NCI-H69 (cell line): Measurements from ENCODE around the gene MAPK4.
"Not testable (repeated sequence)": the region's sequence is repeated elsewhere in the genome, so short reads cannot be mapped to it uniquely, and the experiment has no call there.

Source experiments
- DNase-seq: peaks from one replicate; lab custom pipeline; 2025; lab: John Stamatoyannopoulos, UW

MAPK4 gene

GRCh38 chr18:50578030-50578429, 18.1 kb downstream of the MAPK4 start:
- peak; percentile 67 for DNase-seq

DNA sequence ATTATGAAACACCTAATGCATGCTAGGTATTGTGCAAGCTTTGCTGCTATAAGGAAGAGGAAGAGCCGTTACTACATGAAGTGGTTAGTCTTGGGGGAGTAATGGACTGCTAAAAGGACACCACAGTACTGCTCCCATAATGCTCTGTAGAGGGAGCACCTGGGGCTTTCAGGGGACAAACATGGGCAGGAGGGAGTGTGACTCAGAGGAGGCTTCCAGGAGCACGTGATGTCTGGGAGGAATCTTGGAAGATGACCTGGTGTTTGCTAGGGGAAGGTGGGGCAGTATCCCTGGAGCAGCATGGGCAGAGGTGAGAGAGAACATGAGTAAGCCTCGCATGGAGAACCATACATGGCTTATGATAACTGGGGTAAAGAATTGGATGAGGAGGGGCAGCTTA, 18.8 kb downstream of the MAPK4 start:
- DNase-seq = no peak

DNA sequence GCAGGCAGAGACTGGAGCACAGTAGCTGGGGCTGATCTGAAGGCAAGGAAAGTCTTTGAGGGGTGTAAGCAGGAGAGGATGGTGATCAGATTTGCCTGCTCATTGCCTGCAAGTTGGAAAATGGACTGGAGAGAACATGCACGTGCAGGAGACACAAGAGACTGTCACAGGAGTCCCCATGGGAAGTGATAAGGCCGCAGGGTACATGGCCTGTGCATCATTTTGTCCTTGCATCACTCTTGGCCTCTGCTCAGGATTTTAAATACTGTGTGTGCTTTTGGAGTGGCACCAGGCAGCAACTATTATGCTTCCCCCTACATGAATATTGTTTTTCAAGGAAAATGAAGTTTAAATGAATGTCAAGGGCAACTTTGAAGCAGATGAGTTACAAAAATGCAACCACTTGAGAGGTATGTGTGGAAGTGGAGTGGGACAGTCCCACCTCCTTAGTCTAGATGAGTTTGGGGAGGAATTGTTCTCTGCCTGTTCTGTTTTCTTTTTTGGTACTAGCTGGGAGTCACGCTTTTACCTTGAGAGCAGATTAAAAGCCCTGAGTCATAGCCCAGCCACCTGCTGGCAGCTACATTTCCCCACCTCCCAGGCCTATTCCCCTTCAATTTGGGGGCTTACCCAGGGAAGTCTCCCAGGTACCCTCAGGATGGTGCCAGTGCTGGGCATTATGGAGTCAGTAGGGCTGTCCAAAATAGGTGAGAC, 19.3 kb downstream of the MAPK4 start:
- peak; percentile 21 for DNase-seq

GRCh38 chr18:50581517-50581916, 21.6 kb downstream of the MAPK4 start:
- DNase-seq = no peak

- no peak for DNase-seq
These were observed 22.6 kb downstream of the MAPK4 start for GRCh38 chr18:50582500-50582899.

- no peak for DNase-seq
These were observed 26.8 kb downstream of the MAPK4 start for GRCh38 chr18:50586710-50587109.

GRCh38 chr18:50590593-50590992, 30.7 kb downstream of the MAPK4 start:
- peak; percentile 96 for DNase-seq

DNA sequence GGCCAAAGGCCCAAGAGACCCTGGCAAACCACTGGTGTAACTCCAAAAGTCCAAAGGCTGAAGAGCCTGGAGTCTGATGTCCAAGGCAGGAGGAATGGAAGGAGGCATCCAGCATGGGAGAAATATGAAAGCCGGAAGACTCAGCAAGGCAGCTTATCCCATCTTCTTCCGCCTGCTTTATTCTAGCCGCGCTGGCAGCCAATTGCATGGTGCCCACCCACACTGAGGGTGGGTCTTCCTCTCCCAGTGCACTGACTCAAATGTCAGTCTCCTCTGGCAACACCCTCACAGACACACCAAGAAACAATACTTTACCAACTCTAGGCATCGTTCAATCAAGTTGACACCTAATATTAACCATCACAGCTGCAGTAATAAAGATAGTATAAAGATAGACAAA, 34.1 kb downstream of the MAPK4 start:
- no peak for DNase-seq

DNA sequence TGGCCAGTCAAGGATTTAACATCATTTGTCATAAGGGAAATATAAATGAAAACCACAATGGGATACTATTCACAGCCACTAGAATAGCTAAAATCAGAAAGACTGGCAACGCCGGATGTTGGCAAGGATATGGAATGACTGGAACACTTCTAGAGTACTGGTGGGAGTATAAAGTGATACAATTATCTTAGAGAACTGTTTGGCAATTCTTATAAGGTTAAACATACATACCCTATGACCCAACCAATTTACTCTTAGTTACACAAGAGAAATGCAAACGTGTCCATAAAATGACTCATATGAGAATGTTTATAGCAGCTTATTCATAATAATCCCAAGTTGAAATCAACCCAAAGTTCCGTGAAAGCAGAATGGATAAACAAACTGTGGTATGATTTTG, 35.1 kb downstream of the MAPK4 start:
- DNase-seq = peak; percentile 43

GRCh38 chr18:50602466-50602865, 42.6 kb downstream of the MAPK4 start:
- DNase-seq = no peak

DNA sequence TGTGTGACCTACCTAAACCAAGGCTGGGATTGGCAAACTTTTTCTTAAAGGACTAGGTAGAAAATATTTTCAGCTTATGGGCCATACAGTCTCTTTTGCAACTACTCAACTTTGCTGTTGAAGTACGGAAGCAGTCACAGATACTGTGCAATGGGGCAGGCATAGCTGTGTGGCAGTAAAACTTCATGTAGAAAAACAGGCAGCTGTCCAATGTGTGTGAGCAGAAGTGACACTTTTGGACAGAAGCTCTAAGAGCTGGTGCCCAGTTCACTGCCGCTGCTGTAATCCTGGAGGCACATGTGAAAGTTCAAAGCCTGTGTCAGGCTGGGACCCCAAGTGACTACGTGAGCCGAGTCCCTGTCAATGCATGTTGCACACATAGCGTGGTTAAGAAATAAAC, 46.7 kb downstream of the MAPK4 start:
- no peak for DNase-seq

GRCh38 chr18:50607378-50607926, 47.6 kb downstream of the MAPK4 start:
- no peak for DNase-seq

DNA sequence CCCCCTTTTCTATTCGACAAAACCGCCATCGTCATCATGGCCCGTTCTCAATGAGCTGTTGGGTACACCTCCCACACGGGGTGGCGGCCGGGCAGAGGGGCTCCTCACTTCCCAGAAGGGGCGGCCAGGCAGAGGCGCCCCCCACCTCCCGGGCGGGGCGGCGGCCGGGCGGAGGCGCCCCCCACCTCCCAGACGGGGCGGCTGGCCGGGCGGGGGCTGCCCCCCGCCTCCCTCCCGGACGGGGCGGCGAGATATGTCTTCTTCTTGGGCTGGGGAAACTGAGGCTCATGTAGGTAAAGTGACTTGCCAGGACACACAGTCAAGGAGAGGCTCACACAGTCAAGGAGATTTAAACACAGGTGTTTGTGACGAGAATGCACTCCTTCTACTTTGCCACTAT, 49.3 kb downstream of the MAPK4 start:
- not testable (repeated sequence) for DNase-seq

DNA sequence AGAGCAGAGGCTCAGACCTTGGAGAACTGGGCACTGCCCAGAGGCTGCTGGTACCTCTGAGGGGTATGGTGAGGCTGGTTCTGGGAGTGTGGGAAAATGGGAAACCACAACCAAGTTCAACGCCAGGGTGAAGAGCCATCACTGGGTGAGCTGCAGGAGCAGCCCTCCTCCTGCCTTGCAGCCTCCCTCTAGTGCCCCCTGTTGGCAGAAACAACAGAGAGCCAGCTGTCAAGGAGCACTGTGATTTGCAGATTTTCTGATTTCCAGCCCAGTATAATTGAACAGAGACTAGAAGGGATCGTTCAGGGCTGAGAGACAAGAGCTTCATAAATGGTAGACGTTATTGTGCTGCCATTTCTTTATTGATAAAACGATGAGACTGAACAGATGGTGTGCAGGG, 50.5 kb downstream of the MAPK4 start:
- peak; percentile 63 for DNase-seq

GRCh38 chr18:50611529-50611941, 51.6 kb downstream of the MAPK4 start:
- DNase-seq = no peak

- DNase-seq = no peak
These were observed 55.0 kb downstream of the MAPK4 start for GRCh38 chr18:50614838-50615237.

DNA sequence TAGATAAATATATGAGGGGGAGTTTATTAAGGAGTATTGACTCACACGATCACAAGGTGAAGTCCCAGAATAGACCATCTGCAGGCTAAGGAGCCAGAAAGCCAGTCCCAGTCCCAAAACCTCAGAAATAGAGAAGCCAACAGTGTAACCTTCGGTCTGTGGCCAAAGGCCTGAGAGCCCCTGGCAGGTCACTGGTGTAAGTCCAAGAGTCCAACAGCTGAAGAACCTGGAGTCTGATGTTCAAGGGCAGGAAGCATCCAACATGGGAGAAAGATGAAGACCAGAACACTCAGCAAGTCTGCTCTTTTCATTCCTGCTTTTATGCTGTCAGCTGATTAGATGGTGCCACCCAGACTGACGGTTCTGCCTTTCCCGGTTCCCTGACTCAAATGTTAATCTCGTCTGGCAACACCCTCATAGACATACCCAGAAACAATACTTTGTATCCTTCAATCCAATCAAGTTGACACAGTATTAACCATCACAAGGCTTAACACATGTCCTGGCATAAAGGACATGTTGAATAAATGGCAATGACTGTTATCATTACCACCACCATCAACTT, 56.7 kb downstream of the MAPK4 start:
- DNase-seq = no peak

DNA sequence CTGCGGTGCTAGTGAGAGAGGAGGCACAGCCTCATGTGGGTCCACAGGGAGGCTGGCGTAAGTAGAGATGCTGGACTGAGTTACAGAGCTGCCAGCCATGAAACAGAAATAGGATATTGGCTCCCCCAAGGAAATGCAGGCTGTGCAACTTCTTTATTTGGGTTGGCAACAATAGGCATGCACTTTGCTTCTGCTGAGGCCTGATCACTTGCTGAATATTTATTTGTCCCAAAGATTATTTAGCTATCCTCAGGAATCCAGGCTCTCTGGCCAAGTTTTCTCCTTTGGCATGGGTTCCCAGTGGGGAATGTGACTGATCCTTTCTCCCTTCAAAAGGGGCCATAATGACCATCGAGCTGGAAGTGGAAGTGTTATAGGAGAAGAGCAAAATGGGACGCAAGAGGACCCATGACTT, 60.0 kb downstream of the MAPK4 start:
- DNase-seq = no peak

- DNase-seq = no peak
These were observed 60.4 kb downstream of the MAPK4 start for GRCh38 chr18:50620319-50620718.

DNA sequence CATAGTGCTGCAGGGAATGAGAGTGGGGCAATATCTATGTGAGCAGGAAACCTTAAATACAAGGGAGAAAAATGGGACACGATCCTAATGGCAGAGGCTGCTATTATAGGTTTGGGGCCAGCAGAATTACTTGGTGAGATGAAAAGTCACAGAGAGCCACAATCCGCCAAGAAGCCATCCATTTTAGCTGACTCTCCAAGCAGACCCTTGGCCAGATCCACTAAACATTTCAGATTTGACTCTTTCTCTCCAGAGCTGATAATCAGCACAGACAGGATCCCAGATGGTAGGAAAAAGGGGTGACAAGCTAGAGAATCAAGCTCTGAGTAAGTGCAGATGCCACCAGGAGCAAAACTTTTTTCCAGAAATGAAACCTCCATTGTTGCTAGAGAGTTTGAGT, 61.5 kb downstream of the MAPK4 start:
- DNase-seq = no peak

DNA sequence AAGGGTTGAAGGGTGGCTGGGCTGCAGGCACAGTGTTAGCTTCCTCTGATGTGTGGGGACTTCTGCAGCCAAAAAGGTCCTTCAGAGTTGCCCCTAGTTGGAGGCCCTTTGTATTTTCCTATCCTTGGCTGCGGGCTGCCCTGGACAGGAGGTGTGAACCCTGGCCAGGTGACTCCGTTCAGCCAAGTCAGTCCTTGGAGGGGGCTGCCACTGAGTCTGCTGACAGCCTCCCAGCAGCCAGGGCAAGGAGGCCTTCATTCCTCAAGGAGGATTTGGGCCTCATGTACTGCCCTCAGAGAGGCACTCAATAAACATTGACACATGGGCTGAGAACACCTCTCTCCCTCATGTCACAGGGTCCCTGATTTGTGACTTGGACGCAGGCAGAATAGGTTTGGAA, 62.4 kb downstream of the MAPK4 start:
- DNase-seq = no peak

- no peak for DNase-seq
These were observed 63.0 kb downstream of the MAPK4 start for GRCh38 chr18:50622865-50623393.

DNA sequence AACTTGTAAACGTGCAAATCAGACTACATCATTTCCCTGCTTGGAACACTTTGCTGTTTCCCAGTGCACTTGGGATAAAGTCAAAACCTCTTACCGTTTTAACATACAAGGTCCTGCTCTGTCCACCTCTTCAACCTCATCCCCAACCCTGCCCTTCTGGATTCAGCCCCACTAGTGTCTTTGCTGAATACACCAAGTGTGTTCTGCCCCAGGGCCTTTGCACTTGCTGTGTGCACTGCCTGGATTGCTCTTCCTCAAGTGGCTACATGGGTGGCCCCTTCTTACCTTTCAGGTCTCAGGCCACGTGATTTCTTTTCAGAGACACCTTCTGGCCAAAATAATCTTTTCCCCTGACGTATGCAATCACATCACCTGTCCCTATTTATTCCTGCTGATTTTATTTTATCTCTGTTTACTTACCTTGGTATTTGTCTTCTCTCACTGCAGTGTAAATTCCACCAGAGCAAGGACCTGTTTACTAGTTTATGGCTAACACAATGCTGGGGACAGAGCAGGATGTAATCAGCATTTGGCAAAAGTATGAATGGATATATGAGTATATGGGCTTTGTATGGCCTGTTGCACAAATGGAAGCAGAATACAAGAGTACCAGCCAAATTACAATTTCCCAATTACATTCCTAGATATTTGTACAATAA, 63.9 kb downstream of the MAPK4 start:
- DNase-seq = no peak
